GM12878 (cell line): Measurements from ENCODE around the gene SV2B.

ENCODE experiments used
- CHD4 ChIP-seq: fragments of 200-600 bp; sonication (generic); IDR thresholded peaks from 2 replicates; pipeline ENCODE4 v1.6.1; 2016; ENCODE audit warnings: mild to moderate bottlenecking
- CTCF ChIP-seq, 3 experiments: IDR thresholded peaks in 2 of 3; conservative IDR thresholded peaks in 1 of 3; 2 replicates each; pipeline ENCODE4 v1.5.1; 2011; ENCODE audit warnings: low read depth in 3 of 3, low read length in 3 of 3, mild to moderate bottlenecking in 3 of 3, control low read depth in 2 of 3, moderate library complexity in 2 of 3, inconsistent platforms in 1 of 3, mixed read lengths in 1 of 3; ENCODE audit not compliant: control insufficient read depth in 2 of 3, insufficient read depth in 1 of 3; ENCODE audit errors: extremely low read depth in 1 of 3
- USF2 ChIP-seq: IDR thresholded peaks from 2 replicates; pipeline ENCODE4 v1.6.1; 2011; ENCODE audit warnings: low read depth, low read length, improper control_type of control experiment, borderline replicate concordance
- YY1 ChIP-seq: IDR thresholded peaks from 2 replicates; pipeline ENCODE4 v1.6.1; 2011; ENCODE audit warnings: low read depth, mild to moderate bottlenecking, low read length

- TF ChIP-seq USF2 (no peak), CHD4 (no peak), YY1 (no peak), CTCF (IDR thresholded peaks at IDR 0.05 in 2 of 3, conservative IDR thresholded peaks at IDR 0.05 in 1 of 3; ENCODE audit: control insufficient read depth in 2 of 3, extremely low read depth in 1 of 3, insufficient read depth in 1 of 3, low read depth in 3 of 3, low read length in 3 of 3) (no peak)
These were observed 127.1 kb downstream of the SV2B start for GRCh38 chr15:91227117-91227516.
